Effector CD8-positive, alpha-beta T cell (primary cell): ENCODE measurements around the gene TRIP12.
"Not testable (repeated sequence)": the region's sequence is repeated elsewhere in the genome, so short reads cannot be mapped to it uniquely, and the experiment has no call there.

ENCODE experiments used
- DNase-seq: peaks from one replicate; lab custom pipeline; 2025; lab: John Stamatoyannopoulos, UW

The TRIP12 gene

GRCh38 chr2:229920011-229920641 lies 1.7 kb downstream of the TRIP12 start:
- peak; percentile 3 for DNase-seq

- no peak for DNase-seq
Measured at GRCh38 chr2:229917793-229918192, 4.0 kb downstream of the TRIP12 start.

GRCh38 chr2:229914171-229914570 lies 7.6 kb downstream of the TRIP12 start:
- DNase-seq = no peak

- no peak for DNase-seq
Measured at GRCh38 chr2:229910832-229911412, 10.9 kb downstream of the TRIP12 start.

- DNase-seq = no peak
Measured at GRCh38 chr2:229910147-229910831, 11.5 kb downstream of the TRIP12 start.

- no peak for DNase-seq
Measured at GRCh38 chr2:229909090-229909489, 12.7 kb downstream of the TRIP12 start.

- DNase-seq = no peak
Measured at GRCh38 chr2:229905601-229906000, 16.2 kb downstream of the TRIP12 start.

- DNase-seq = no peak
Measured at GRCh38 chr2:229903037-229903436, 18.8 kb downstream of the TRIP12 start.

GRCh38 chr2:229901819-229902218 lies 20.0 kb downstream of the TRIP12 start:
- no peak for DNase-seq

- DNase-seq = not testable (repeated sequence)
Measured at GRCh38 chr2:229900514-229900913, 21.3 kb downstream of the TRIP12 start.

GRCh38 chr2:229900012-229900411 lies 21.8 kb downstream of the TRIP12 start:
- no peak for DNase-seq

GRCh38 chr2:229899604-229900003 lies 22.2 kb downstream of the TRIP12 start:
- DNase-seq = no peak

GRCh38 chr2:229896857-229897256 lies 25.0 kb downstream of the TRIP12 start:
- no peak for DNase-seq

- no peak for DNase-seq
Measured at GRCh38 chr2:229889023-229889422, 32.8 kb downstream of the TRIP12 start.

GRCh38 chr2:229888031-229888430 lies 33.8 kb downstream of the TRIP12 start:
- no peak for DNase-seq

- DNase-seq = no peak
Measured at GRCh38 chr2:229887441-229887840, 34.4 kb downstream of the TRIP12 start.

- no peak for DNase-seq
Measured at GRCh38 chr2:229884775-229885699, 36.8 kb downstream of the TRIP12 start.

GRCh38 chr2:229882583-229882982 lies 39.2 kb downstream of the TRIP12 start:
- DNase-seq = no peak

GRCh38 chr2:229880892-229881586 lies 40.8 kb downstream of the TRIP12 start:
- no peak for DNase-seq

GRCh38 chr2:229879191-229879950 lies 42.4 kb downstream of the TRIP12 start:
- no peak for DNase-seq

- no peak for DNase-seq
Measured at GRCh38 chr2:229875549-229875948, 46.3 kb downstream of the TRIP12 start.
